Activated B cell treated with CpG ODN at 0.5 μM for 24 hours (primary cell): Measurements from ENCODE around the gene PDIA3. TPM values are rescaled to one million over a fixed set of nuclear protein-coding genes. Genes with fewer than 3 reads are reported as not detected.
"Not testable (repeated sequence)": the region's sequence is repeated elsewhere in the genome, so short reads cannot be mapped to it uniquely, and the experiment has no call there.

Source experiments
- ATAC-seq: fragments of 200-7000 bp; cut with Tn5 transposase; one replicate; pipeline ENCODE4 v1.10.0; 2021; ENCODE audit warnings: low read depth, mild to moderate bottlenecking, moderate library complexity
- CTCF ChIA-PET: fragments of 350-600 bp; sonication (Branson Sonifier 250); formaldehyde crosslinking; loops from one replicate; lab custom pipeline; 2021; ENCODE audit warnings: antibody characterized with exemption; lab: Charles Lee
- POLR2A ChIA-PET: fragments of 350-600 bp; sonication (Branson Sonifier 250); formaldehyde crosslinking; loops from one replicate; lab custom pipeline; 2021; ENCODE audit warnings: antibody characterized with exemption; lab: Charles Lee
- DNase-seq: peaks from one replicate; pipeline ENCODE4 v3.0.0; 2022
- H3K27ac Mint-ChIP-seq: one replicate; pipeline ENCODE4 v1.8.0; 2020; ENCODE audit warnings: mixed read lengths
- H3K27me3 Mint-ChIP-seq: one replicate; pipeline ENCODE4 v1.8.0; 2021; ENCODE audit warnings: mixed read lengths
- H3K36me3 Mint-ChIP-seq: one replicate; pipeline ENCODE4 v1.8.0; 2021; ENCODE audit warnings: low read depth, mixed read lengths
- H3K4me1 Mint-ChIP-seq: one replicate; pipeline ENCODE4 v1.8.0; 2021; ENCODE audit warnings: mixed read lengths
- H3K4me3 Mint-ChIP-seq: one replicate; pipeline ENCODE4 v1.8.0; 2020; ENCODE audit warnings: mild to moderate bottlenecking, mixed read lengths
- H3K9me3 Mint-ChIP-seq: one replicate; pipeline ENCODE4 v1.8.0; 2020; ENCODE audit warnings: mixed read lengths
- intact Hi-C: fragments of 100-400 bp; cut with micrococcal nuclease; formaldehyde crosslinking; loops from one replicate; pipeline ENCODE4 v1.15.1; 2024
- total RNA-seq: library from RNA; stranded (reverse); gene quantifications from 2 replicates; pipeline ENCODE4 v1.2.3, GENCODE V29; 2022
- TF ChIP-seq, protein P1 (sequence below): fragments of 200-600 bp; IDR thresholded peaks from one replicate; pipeline ENCODE4 v1.8.0; 2022; ENCODE audit warnings: antibody characterized with exemption, mild to moderate bottlenecking

The PDIA3 gene
- total RNA-seq, 1 donor from 2014 or later, result 179 TPM

DNA sequence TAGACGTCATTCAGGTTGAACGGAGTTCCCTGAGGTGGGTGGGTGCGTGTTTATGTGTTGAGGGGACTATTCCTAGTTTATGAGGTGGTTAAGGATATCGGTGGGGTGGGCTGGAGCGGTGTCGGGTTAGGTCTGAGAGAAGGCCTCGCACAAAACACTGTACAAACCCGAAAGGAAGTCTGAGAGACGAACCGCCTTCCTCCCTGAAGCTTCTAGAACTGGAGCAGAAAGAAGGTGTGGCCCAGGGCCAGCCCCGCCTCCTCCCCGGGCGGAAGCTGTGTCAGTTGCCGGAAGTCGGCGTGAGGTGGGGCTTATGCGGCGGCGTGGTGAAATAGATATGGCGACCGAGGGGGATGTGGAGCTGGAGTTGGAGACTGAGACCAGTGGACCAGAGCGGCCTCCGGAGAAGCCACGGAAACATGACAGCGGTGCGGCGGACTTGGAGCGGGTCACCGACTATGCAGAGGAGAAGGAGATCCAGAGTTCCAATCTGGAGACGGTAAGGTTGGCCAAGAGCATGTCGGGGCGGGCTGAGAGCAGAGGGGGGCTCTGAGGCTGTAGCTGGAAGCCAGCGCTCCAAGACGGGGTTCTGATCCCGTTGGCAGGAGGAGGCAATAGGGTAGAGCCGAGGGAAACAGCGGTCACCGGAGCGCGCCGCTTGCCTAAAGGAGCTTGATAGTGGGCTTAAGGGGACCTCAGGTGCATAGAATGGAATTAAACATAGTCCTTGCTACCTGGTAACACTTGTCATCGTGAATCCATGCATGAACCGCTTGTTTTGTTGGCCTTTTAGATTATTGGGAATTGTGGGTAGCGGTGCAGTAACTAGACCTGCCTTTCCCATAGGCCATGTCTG is 54.3 kb downstream of the PDIA3 start, which contains the start of gene HYPK:
TSS of gene HYPK (plus strand) at position 314 of the 856 bp plus-strand sequence. CDS start at position 338, 24 bp downstream.
- POLR2A ChIA-PET, result interaction anchor here (0.6 to 18.0 kb wide), 13 partner anchors 9 to 677 kb away, joined by 3 to 509 read pairs (median 6); partner anchors contain the start of genes ELL3, MFAP1, PDIA3 and SERF2

GRCh38 chr15:43802676-43803075 is 56.4 kb downstream of the PDIA3 start:
- ATAC-seq, result not testable (repeated sequence)

More for the DNA sequence above, 54.3 kb downstream of the PDIA3 start, which contains the start of gene HYPK:
- H3K27ac Mint-ChIP-seq, result peak within 1 kb of the TSS; percentile 96
- H3K4me3 Mint-ChIP-seq, result peak within 1 kb of the TSS; percentile 98
- CTCF ChIA-PET, result interaction anchor here (0.9 to 2.2 kb wide), 5 partner anchors 8 to 27 kb away, joined by 3 to 8 read pairs (median 4); partner anchors contain the start of genes ELL3, MFAP1 and SERF2
- peak; percentile 83 for DNase-seq
- ATAC-seq, result peak; percentile 98
- H3K36me3 Mint-ChIP-seq, result peaks cover 68% of the 10 kb centered on the region
- H3K4me1 Mint-ChIP-seq, result peaks cover 51% of the 10 kb centered on the region
- TF ChIP-seq, protein P1, sequence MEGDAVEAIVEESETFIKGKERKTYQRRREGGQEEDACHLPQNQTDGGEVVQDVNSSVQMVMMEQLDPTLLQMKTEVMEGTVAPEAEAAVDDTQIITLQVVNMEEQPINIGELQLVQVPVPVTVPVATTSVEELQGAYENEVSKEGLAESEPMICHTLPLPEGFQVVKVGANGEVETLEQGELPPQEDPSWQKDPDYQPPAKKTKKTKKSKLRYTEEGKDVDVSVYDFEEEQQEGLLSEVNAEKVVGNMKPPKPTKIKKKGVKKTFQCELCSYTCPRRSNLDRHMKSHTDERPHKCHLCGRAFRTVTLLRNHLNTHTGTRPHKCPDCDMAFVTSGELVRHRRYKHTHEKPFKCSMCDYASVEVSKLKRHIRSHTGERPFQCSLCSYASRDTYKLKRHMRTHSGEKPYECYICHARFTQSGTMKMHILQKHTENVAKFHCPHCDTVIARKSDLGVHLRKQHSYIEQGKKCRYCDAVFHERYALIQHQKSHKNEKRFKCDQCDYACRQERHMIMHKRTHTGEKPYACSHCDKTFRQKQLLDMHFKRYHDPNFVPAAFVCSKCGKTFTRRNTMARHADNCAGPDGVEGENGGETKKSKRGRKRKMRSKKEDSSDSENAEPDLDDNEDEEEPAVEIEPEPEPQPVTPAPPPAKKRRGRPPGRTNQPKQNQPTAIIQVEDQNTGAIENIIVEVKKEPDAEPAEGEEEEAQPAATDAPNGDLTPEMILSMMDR, result no peak
- no peaks in the 10 kb centered on the region for H3K27me3 Mint-ChIP-seq
- H3K9me3 Mint-ChIP-seq, result peaks cover 2% of the 10 kb centered on the region
- intact Hi-C loops, result loop anchor here (1.0 to 2.0 kb wide), 4 partner anchors 8 to 24 kb away; partner anchors contain the start of genes ELL3, MFAP1 and SERF2

DNA sequence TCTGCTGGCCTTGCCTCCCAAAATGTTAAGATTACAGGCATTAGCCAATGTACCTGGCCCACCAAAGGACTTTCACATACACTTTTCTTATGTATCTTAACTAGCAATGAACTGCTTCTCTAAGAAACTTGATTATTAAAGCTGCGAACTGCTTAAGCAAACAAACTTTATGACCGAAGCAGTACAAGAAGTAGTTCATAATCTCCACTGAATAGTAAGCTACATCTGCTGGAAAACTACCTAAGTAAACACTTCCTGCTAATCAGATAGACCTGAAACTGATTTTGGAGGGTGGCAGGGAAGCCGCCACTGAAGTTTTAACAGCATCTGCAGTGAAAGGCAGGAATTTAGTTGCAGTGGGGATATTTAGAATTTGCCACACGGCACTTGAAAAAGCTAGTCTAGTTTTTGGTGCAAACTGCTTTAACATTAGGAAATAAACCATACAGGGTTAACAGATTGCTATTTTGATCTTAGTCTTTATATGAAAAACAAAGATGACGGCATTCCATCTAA is 62.3 kb downstream of the PDIA3 start:
- Mint-ChIP-seq H3K4me1 (peaks cover 28% of the 10 kb centered on the region), H3K27me3 (no peaks in the 10 kb centered on the region), H3K4me3 (peak overlapping the region; percentile 62), H3K36me3 (peaks cover 73% of the 10 kb centered on the region), H3K9me3 (no peaks in the 10 kb centered on the region), H3K27ac (peak overlapping the region; percentile 85)
- intact Hi-C loops, result no loop called here
- ATAC-seq, result no peak
- TF ChIP-seq, protein P1, result no peak
- CTCF ChIA-PET, result interaction anchor here (1.0 to 2.0 kb wide), 3 partner anchors 8 to 32 kb away, joined by 3 to 9 read pairs (median 4); partner anchors contain the start of genes ELL3, HYPK, MFAP1 and SERINC4
- no peak for DNase-seq
- POLR2A ChIA-PET, result interaction anchor here (0.7 to 2.9 kb wide), 12 partner anchors 8 to 982 kb away, joined by 3 to 80 read pairs (median 7); partner anchors contain the start of genes ELL3, HYPK, MFAP1 and SERF2

More at GRCh38 chr15:43802676-43803075, 56.4 kb downstream of the PDIA3 start:
- H3K4me3 Mint-ChIP-seq, CTCF ChIA-PET, H3K27ac Mint-ChIP-seq, DNase-seq, intact Hi-C loops, H3K9me3 Mint-ChIP-seq, H3K27me3 Mint-ChIP-seq: not testable (repeated sequence)
- POLR2A ChIA-PET, result interaction anchor here (1.4 to 18.0 kb wide), 4 partner anchors 10 to 28 kb away, joined by 6 to 509 read pairs (median 9); partner anchors contain the start of genes ELL3 and SERF2
- Mint-ChIP-seq H3K4me1 (peaks cover 40% of the 10 kb centered on the region), H3K36me3 (peaks cover 69% of the 10 kb centered on the region)

DNA sequence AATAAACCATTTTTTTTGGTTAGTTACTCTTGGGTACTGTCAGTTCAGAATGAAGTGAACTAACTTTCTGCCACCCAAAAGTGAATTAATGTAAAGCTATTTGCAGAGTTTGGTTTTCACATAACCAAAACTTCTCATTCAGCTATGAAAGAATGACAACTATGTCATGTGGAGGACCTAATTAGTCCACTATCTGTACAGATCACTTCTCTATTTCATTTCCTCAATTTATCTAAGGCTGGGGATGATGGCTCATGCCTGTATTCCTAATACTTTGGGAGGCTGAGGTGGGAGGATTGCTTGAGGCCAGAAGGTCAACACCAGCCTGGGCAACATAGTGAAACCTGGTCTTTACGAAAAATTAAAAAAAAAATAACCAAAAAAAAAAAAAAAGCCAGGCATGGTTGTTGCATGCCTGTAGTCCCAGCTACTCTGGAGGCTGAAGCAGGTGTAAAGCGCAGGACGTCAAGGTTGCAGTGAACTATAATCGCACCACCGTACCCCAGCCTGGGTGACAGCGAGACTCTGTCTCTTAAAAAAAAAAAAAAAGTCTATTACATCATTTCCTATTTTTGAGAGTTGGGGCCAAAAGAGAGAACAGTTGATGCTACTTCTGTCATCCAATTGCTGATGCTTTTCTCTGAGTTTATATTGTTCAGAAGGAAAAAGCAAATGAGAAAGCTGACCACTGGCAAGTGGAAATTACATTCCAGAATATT is 62.9 kb downstream of the PDIA3 start:
- peak; percentile 90 for ATAC-seq
- intact Hi-C loops, result loop anchor here (1.0 kb wide), 4 partner anchors 9 to 33 kb away; partner anchors contain the start of genes ELL3, HYPK, MFAP1 and SERF2
- POLR2A ChIA-PET, result interaction anchor here (0.6 to 2.9 kb wide), 16 partner anchors 9 to 1230 kb away, joined by 3 to 80 read pairs (median 6); partner anchors contain the start of genes ELL3, HYPK, MFAP1 and SERF2
- peaks cover 78% of the 10 kb centered on the region for H3K36me3 Mint-ChIP-seq
- TF ChIP-seq, protein P1, result no peak
- no peaks in the 10 kb centered on the region for H3K27me3 Mint-ChIP-seq
- H3K4me3 Mint-ChIP-seq, result peak overlapping the region; percentile 62
- no peak for DNase-seq
- peak overlapping the region; percentile 85 for H3K27ac Mint-ChIP-seq
- CTCF ChIA-PET, result interaction anchor here (1.0 to 2.0 kb wide), 4 partner anchors 9 to 38 kb away, joined by 3 to 9 read pairs (median 4); partner anchors contain the start of genes ELL3, HYPK, MFAP1 and SERINC4
- peaks cover 28% of the 10 kb centered on the region for H3K4me1 Mint-ChIP-seq
- no peaks in the 10 kb centered on the region for H3K9me3 Mint-ChIP-seq

GRCh38 chr15:43815064-43815463 is 68.8 kb downstream of the PDIA3 start:
- H3K36me3 Mint-ChIP-seq, result peaks cover 72% of the 10 kb centered on the region
- intact Hi-C loops, H3K27me3 Mint-ChIP-seq, H3K9me3 Mint-ChIP-seq, ATAC-seq, POLR2A ChIA-PET, H3K27ac Mint-ChIP-seq, CTCF ChIA-PET, H3K4me3 Mint-ChIP-seq, H3K4me1 Mint-ChIP-seq, DNase-seq: not testable (repeated sequence)
